Panc1 (cell line): ENCODE measurements around the gene ADAR. TPM values are rescaled to one million over a fixed set of nuclear protein-coding genes. Genes with fewer than 3 reads are reported as not detected.
A peak's percentile ranks its signal among the peaks of the same experiment; 100 is the strongest.

Experiments
- ATAC-seq: fragments of 200-7000 bp; cut with Tn5 transposase; 2 replicates; pipeline ENCODE4 v1.9.1; 2020; ENCODE audit warnings: mild to moderate bottlenecking, moderate library complexity
- BruUV-seq: library from RNA; stranded (reverse); fragments of 400-500 nt; replicated peaks from 2 replicates; lab custom pipeline; 2021; lab: Mats Ljungman, UMichigan
- CTCF ChIA-PET: fragments of 300-600 bp; sonication (Branson Sonifier 250); formaldehyde crosslinking; loops from one replicate; lab custom pipeline; 2022; ENCODE audit warnings: antibody characterized with exemption; lab: Charles Lee
- POLR2A ChIA-PET: fragments of 300-600 bp; sonication (Branson Sonifier 250); formaldehyde crosslinking; loops from one replicate; lab custom pipeline; 2022; ENCODE audit warnings: antibody characterized with exemption; lab: Charles Lee
- DNase-seq: peaks from one replicate; pipeline ENCODE4 v3.0.0-alpha.2; 2010; ENCODE audit warnings: low read depth, low spot score
- H3K27ac ChIP-seq: 2 replicates; pipeline ENCODE4 v1.5.1; 2011; ENCODE audit warnings: mild to moderate bottlenecking, low read length, inconsistent platforms
- H3K27me3 ChIP-seq: fragments of 200-500 bp; sonication (Bioruptor generic); 2 replicates; pipeline ENCODE4 v1.6.0; 2014; ENCODE audit warnings: low read length, inconsistent platforms; ENCODE audit not compliant: control insufficient read depth, insufficient read depth
- H3K36me3 ChIP-seq: fragments of 200-500 bp; sonication (Bioruptor generic); 2 replicates; pipeline ENCODE4 v1.5.1; 2014; ENCODE audit warnings: inconsistent platforms, mild to moderate bottlenecking, low read length, moderate library complexity; ENCODE audit not compliant: control insufficient read depth, insufficient read depth
- H3K4me1 ChIP-seq: 2 replicates; pipeline ENCODE4 v1.5.1; 2011; ENCODE audit warnings: inconsistent platforms, mild to moderate bottlenecking, low read length, moderate library complexity; ENCODE audit not compliant: control insufficient read depth, insufficient read depth
- H3K4me3 ChIP-seq, 2 experiments: 2 replicates each; pipeline ENCODE4 v1.5.1; 2011 to 2012; ENCODE audit warnings: low read depth in 2 of 2, low read length in 2 of 2, mild to moderate bottlenecking in 2 of 2, inconsistent platforms in 1 of 2, moderate library complexity in 1 of 2
- H3K9me3 ChIP-seq: fragments of 200-500 bp; sonication (Bioruptor generic); 2 replicates; pipeline ENCODE4 v1.5.1; 2014; ENCODE audit warnings: low read depth, mild to moderate bottlenecking, inconsistent platforms, low read length, moderate library complexity; ENCODE audit not compliant: control insufficient read depth, insufficient read depth
- CTCF ChIP-seq: fragments of 450-650 bp; IDR thresholded peaks from 2 replicates; pipeline ENCODE4 v1.5.1; 2017; ENCODE audit warnings: mild to moderate bottlenecking
- POLR2AphosphoS5 ChIP-seq: IDR thresholded peaks from 2 replicates; pipeline ENCODE4 v1.6.1; 2012; ENCODE audit warnings: mild to moderate bottlenecking, low read depth, low read length, moderate library complexity
- REST ChIP-seq, 2 experiments: IDR thresholded peaks; 2 replicates each; pipeline ENCODE4 v1.6.1; 2011 to 2012; ENCODE audit warnings: low read depth in 2 of 2, control low read depth in 1 of 2, low read length in 1 of 2, mild to moderate bottlenecking in 1 of 2, moderate library complexity in 1 of 2; ENCODE audit not compliant: insufficient read depth in 1 of 2
- SIN3A ChIP-seq: IDR thresholded peaks from 2 replicates; pipeline ENCODE4 v1.6.1; 2012; ENCODE audit warnings: low read depth, mild to moderate bottlenecking, low read length, moderate library complexity, borderline replicate concordance; ENCODE audit not compliant: insufficient read depth
- TCF7L2 ChIP-seq: IDR thresholded peaks from 2 replicates; pipeline ENCODE4 v1.6.1; 2011; ENCODE audit warnings: mild to moderate bottlenecking, low read depth, low read length, inconsistent platforms
- in situ Hi-C: cut with HindIII; loops from 2 replicates; pipeline ENCODE4 v1.10.0; 2016; ENCODE audit warnings: low sequenced_read_pairs, low pct_unique_long_range_greater_than_20kb
- intact Hi-C: fragments of 100-400 bp; cut with micrococcal nuclease; formaldehyde crosslinking; loops from one replicate; pipeline ENCODE4 v1.10.0; 2022; ENCODE audit not compliant: unreplicated experiment
- total RNA-seq: library from RNA; stranded (reverse); gene quantifications from one replicate; pipeline ENCODE4 v1.2.1, GENCODE V29; 2021; ENCODE audit not compliant: unreplicated experiment

The ADAR gene
- total RNA-seq, 1 experiment from 2014 or later: 136 TPM

GRCh38 chr1:154571244-154571963, 36.6 kb downstream of the ADAR start:
- H3K27me3 ChIP-seq: peaks cover 15% of the 10 kb centered on the region
- H3K36me3 ChIP-seq: no peaks in the 10 kb centered on the region
- in situ Hi-C loops (no loop called here), intact Hi-C loops (no loop called here)
- H3K27ac ChIP-seq: no peak overlapping the region
- no peaks in the 10 kb centered on the region for H3K4me1 ChIP-seq
- DNase-seq: no peak
- H3K9me3 ChIP-seq: no peaks in the 10 kb centered on the region
- ChIA-PET CTCF (no interaction called here), POLR2A (no interaction called here)
- BruUV-seq: no TSS peak
- no peak for ATAC-seq
- H3K4me3 ChIP-seq: no peak overlapping the region
- no peak for TF ChIP-seq TCF7L2
- TF ChIP-seq CTCF: no peak
- TF ChIP-seq REST (IDR thresholded peaks at IDR 0.05; ENCODE audit: insufficient read depth in 1 of 2, low read depth in 2 of 2, low read length in 1 of 2): no peak
- TF ChIP-seq POLR2AphosphoS5: no peak
- no peak for TF ChIP-seq SIN3A

GRCh38 chr1:154568157-154568815, 39.7 kb downstream of the ADAR start:
- in situ Hi-C loops (no loop called here), intact Hi-C loops (loop anchor here (10.0 kb wide), 3 partner anchors 187 to 387 kb away; partner anchors contain the start of gene PBXIP1)
- Histone ChIP-seq H3K27me3 (peaks cover 19% of the 10 kb centered on the region), H3K27ac (no peak overlapping the region), H3K4me1 (no peaks in the 10 kb centered on the region), H3K36me3 (no peaks in the 10 kb centered on the region), H3K4me3 (peak overlapping the region; percentile 10 to 25; a peak in 2 of 4 replicates), H3K9me3 (no peaks in the 10 kb centered on the region)
- ChIA-PET POLR2A (interaction anchor here (0.6 kb wide), 1 partner anchor 627 kb away, joined by 4 read pairs; no protein-coding TSS in a partner anchor), CTCF (interaction anchor here (1.0 kb wide), 1 partner anchor 9 kb away, joined by 3 read pairs; no protein-coding TSS in a partner anchor)
- ATAC-seq: peak; percentile 39; the same call in 1 of the 2 replicates
- no TSS peak for BruUV-seq
- no peak for TF ChIP-seq POLR2AphosphoS5
- no peak; a peak in 1 of 4 replicates for TF ChIP-seq REST (IDR thresholded peaks at IDR 0.05; ENCODE audit: insufficient read depth in 1 of 2, low read depth in 2 of 2, low read length in 1 of 2)
- no peak for TF ChIP-seq CTCF
- no peak for TF ChIP-seq SIN3A
- no peak for DNase-seq
